ENCODE data around the gene CDC23.
"Not testable (repeated sequence)": the region's sequence is repeated elsewhere in the genome, so short reads cannot be mapped to it uniquely, and the experiment has no call there.

The CDC23 gene

GRCh38 chr5:138148811-138149210 lies 64.3 kb downstream of the CDC23 start:
- DNase-seq (ENCODE audit: insufficient read length, low spot score) (no peak), FAIRE-seq (no peak)

GRCh38 chr5:138143578-138143977 lies 69.5 kb downstream of the CDC23 start:
- DNase-seq (ENCODE audit: insufficient read length, low spot score) = not testable (repeated sequence)

DNA sequence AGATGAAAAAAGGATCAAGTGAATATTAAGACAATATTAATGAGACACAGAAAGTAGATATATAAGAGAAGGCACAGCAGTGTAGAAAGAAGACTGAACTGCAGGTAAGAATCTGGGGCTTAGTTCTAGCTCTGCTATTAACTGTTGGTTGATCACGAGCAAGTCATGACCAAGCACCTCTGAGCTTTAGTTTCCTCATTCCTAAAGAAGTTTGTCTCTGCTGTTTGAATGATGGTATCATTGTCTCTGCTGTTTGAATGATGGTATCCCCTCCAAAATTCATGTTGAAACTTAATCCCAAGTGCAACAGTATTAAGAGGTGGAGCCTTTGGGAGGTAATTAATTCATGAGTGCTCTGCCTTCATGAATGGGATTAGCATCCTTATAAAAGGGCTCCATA lies 71.4 kb downstream of the CDC23 start:
- no peak for DNase-seq (ENCODE audit: insufficient read length, low spot score)

More at GRCh38 chr5:138143578-138143977, 69.5 kb downstream of the CDC23 start:
- not testable (repeated sequence) for FAIRE-seq

GRCh38 chr5:138140268-138140667 lies 72.9 kb downstream of the CDC23 start:
- FAIRE-seq (no peak), DNase-seq (ENCODE audit: insufficient read length, low spot score) (no peak)

More for the DNA sequence above, 71.4 kb downstream of the CDC23 start:
- no peak for FAIRE-seq

GRCh38 chr5:138139781-138140090 lies 73.4 kb downstream of the CDC23 start:
- FAIRE-seq (no peak), DNase-seq (ENCODE audit: insufficient read length, low spot score) (no peak)

GRCh38 chr5:138138949-138139780 lies 74.0 kb downstream of the CDC23 start, which contains the start of gene NME5:
TSS of gene NME5 (minus strand) at chr5:138139428. CDS start at chr5:138138780, 648 bp downstream.
- FAIRE-seq = peak; percentile 66

More at GRCh38 chr5:138138949-138139780, 74.0 kb downstream of the CDC23 start, which contains the start of gene NME5:
- DNase-seq (ENCODE audit: insufficient read length, low spot score) = peak; percentile 16

All from GM19239 (cell line).